Hepatocyte (in vitro differentiated cells): ENCODE data around the gene FAM131C.

Source experiments
- CTCF ChIP-seq: fragments of 200-600 bp; sonication (generic); IDR thresholded peaks from 2 replicates; pipeline ENCODE4 v1.5.1; 2016; ENCODE audit warnings: antibody characterized with exemption, mild to moderate bottlenecking; ENCODE audit not compliant: poor library complexity
- EZH2phosphoT487 ChIP-seq: fragments of 200-600 bp; sonication (generic); IDR thresholded peaks from one replicate; pipeline ENCODE4 v1.6.1; 2018; ENCODE audit warnings: antibody characterized with exemption, mild to moderate bottlenecking, low read depth, moderate library complexity; ENCODE audit not compliant: unreplicated experiment, severe bottlenecking

GRCh38 chr1:16078925-16079656 is 5.6 kb upstream of the FAM131C start:
- TF ChIP-seq CTCF (peak; percentile 94), EZH2phosphoT487 (no peak)
